Brain microvascular endothelial cell (primary cell): ENCODE results near the gene SQSTM1.
A peak's percentile ranks its signal among the peaks of the same experiment; 100 is the strongest.

Experiments
- DNase-seq: peaks from one replicate; pipeline ENCODE4 v3.0.0-alpha.2; 2020
- H3K27ac ChIP-seq: fragments of 250-450 bp; sonication (Bioruptor Pico); 2 replicates; pipeline ENCODE4 v1.5.1; 2020; ENCODE audit warnings: mild to moderate bottlenecking, moderate library complexity
- H3K27me3 ChIP-seq: fragments of 250-450 bp; sonication (Bioruptor Pico); replicated peaks from 2 replicates; pipeline ENCODE4 v1.5.1; 2020; ENCODE audit warnings: mild to moderate bottlenecking
- H3K36me3 ChIP-seq: fragments of 250-450 bp; sonication (Bioruptor Pico); replicated peaks from 2 replicates; pipeline ENCODE4 v1.5.1; 2020; ENCODE audit warnings: mild to moderate bottlenecking
- H3K4me3 ChIP-seq: 2 replicates; pipeline ENCODE4 v1.5.1; 2011; ENCODE audit warnings: low read depth, mild to moderate bottlenecking, control low read depth, low read length, moderate library complexity
- CTCF ChIP-seq: IDR thresholded peaks from 2 replicates; pipeline ENCODE4 v1.5.1; 2011; ENCODE audit warnings: low read depth, mild to moderate bottlenecking, moderate library complexity, low read length, control low read depth, inconsistent platforms; ENCODE audit errors: missing control alignments
- in situ Hi-C: cut with HindIII; loops from 2 replicates; pipeline ENCODE4 v1.10.0; 2017; ENCODE audit warnings: low sequenced_read_pairs, low pct_ligation_motif_present

SQSTM1 gene

GRCh38 chr5:179819296-179820126 lies 1.2 kb upstream of the SQSTM1 start:
- H3K36me3 ChIP-seq, result peaks cover 22% of the 10 kb centered on the region
- peak; percentile 48 for DNase-seq
- peak overlapping the region; percentile 88 for H3K27ac ChIP-seq
- in situ Hi-C loops, result no loop called here
- peak overlapping the region; percentile 12 for H3K4me3 ChIP-seq
- no peaks in the 10 kb centered on the region for H3K27me3 ChIP-seq
- TF ChIP-seq CTCF, result no peak

GRCh38 chr5:179820127-179820482 lies 600 bp upstream of the SQSTM1 start:
- no peak for TF ChIP-seq CTCF
- in situ Hi-C loops, result no loop called here
- no peak for DNase-seq

GRCh38 chr5:179821298-179822058 lies 773 bp downstream of the SQSTM1 start:
- in situ Hi-C loops, result no loop called here
- Histone ChIP-seq H3K27me3 (no peaks in the 10 kb centered on the region), H3K4me3 (peak overlapping the region; percentile 84), H3K27ac (peak overlapping the region; percentile 88), H3K36me3 (peaks cover 41% of the 10 kb centered on the region)
- no peak for TF ChIP-seq CTCF
- DNase-seq, result peak; percentile 92

More at GRCh38 chr5:179820127-179820482, 600 bp upstream of the SQSTM1 start:
- Histone ChIP-seq H3K4me3 (peak overlapping the region; percentile 84), H3K36me3 (peaks cover 27% of the 10 kb centered on the region), H3K27me3 (no peaks in the 10 kb centered on the region), H3K27ac (peak overlapping the region; percentile 88)

- Histone ChIP-seq H3K27ac (peak overlapping the region; percentile 88), H3K4me3 (peak overlapping the region; percentile 84), H3K36me3 (peaks cover 47% of the 10 kb centered on the region), H3K27me3 (no peaks in the 10 kb centered on the region)
- in situ Hi-C loops, result no loop called here
- DNase-seq, result no peak
- no peak for TF ChIP-seq CTCF
Observed at GRCh38 chr5:179822059-179822432, 1.3 kb downstream of the SQSTM1 start.

- H3K4me3 ChIP-seq, result peak overlapping the region; percentile 84
- no peaks in the 10 kb centered on the region for H3K27me3 ChIP-seq
- peaks cover 52% of the 10 kb centered on the region for H3K36me3 ChIP-seq
- in situ Hi-C loops, result no loop called here
- no peak overlapping the region for H3K27ac ChIP-seq
- no peak for DNase-seq
- TF ChIP-seq CTCF, result no peak
Observed at GRCh38 chr5:179822444-179822990, 1.8 kb downstream of the SQSTM1 start.
